WTC11 (cell line): Measurements from ENCODE around the gene PCDHB2. TPM values are rescaled to one million over a fixed set of nuclear protein-coding genes. Genes with fewer than 3 reads are reported as not detected.
A peak's percentile ranks its signal among the peaks of the same experiment; 100 is the strongest.

Source experiments
- ATAC-seq: fragments of 200-7000 bp; cut with Tn5 transposase; 2 replicates; pipeline ENCODE4 v1.10.0; 2021; ENCODE audit warnings: mild to moderate bottlenecking, moderate library complexity
- CTCF ChIA-PET: fragments of 300-600 bp; sonication (Branson Sonifier 250); formaldehyde crosslinking; loops from one replicate; lab custom pipeline; 2021; ENCODE audit warnings: antibody characterized with exemption; lab: Charles Lee
- POLR2A ChIA-PET: fragments of 350-600 bp; sonication (Branson Sonifier 250); formaldehyde crosslinking; loops from one replicate; lab custom pipeline; 2021; ENCODE audit warnings: antibody characterized with exemption; lab: Charles Lee
- DNase-seq: peaks from one replicate; pipeline ENCODE4 v3.0.0; 2021; ENCODE audit warnings: low spot score
- H3K27ac Mint-ChIP-seq: 2 replicates; pipeline ENCODE4 v1.8.0; 2021; ENCODE audit warnings: mixed read lengths
- H3K27me3 Mint-ChIP-seq: 2 replicates; pipeline ENCODE4 v1.8.0; 2021; ENCODE audit warnings: low read depth, mild to moderate bottlenecking, moderate library complexity, mixed read lengths
- H3K36me3 Mint-ChIP-seq: 2 replicates; pipeline ENCODE4 v1.8.0; 2021; ENCODE audit warnings: mixed read lengths
- H3K4me1 Mint-ChIP-seq: 2 replicates; pipeline ENCODE4 v1.8.0; 2022; ENCODE audit warnings: mixed read lengths
- H3K4me3 Mint-ChIP-seq: 2 replicates; pipeline ENCODE4 v1.8.0; 2021; ENCODE audit warnings: mild to moderate bottlenecking, moderate library complexity, mixed read lengths
- H3K9me3 Mint-ChIP-seq: 2 replicates; pipeline ENCODE4 v1.8.0; 2021; ENCODE audit warnings: mixed read lengths
- ESRRA ChIP-seq: sonication (generic); formaldehyde crosslinking; IDR thresholded peaks from 2 replicates; pipeline ENCODE4 v1.8.1; 2022; ENCODE audit warnings: mild to moderate bottlenecking, missing genetic modification reagents, borderline replicate concordance
- GRHL2 ChIP-seq: fragments of 250-450 bp; sonication (Bioruptor Pico); IDR thresholded peaks from 2 replicates; pipeline ENCODE4 v1.8.0; 2022; ENCODE audit warnings: mild to moderate bottlenecking, moderate library complexity; ENCODE audit not compliant: insufficient replicate concordance, severe bottlenecking
- GTF2I ChIP-seq: fragments of 250-450 bp; sonication (Bioruptor Pico); conservative IDR thresholded peaks from 2 replicates; pipeline ENCODE4 v1.4.0; 2021; ENCODE audit warnings: mild to moderate bottlenecking
- HMGA2 ChIP-seq: fragments of 250-450 bp; sonication (Bioruptor Pico); IDR thresholded peaks from 2 replicates; pipeline ENCODE4 v1.4.0; 2021; ENCODE audit warnings: mild to moderate bottlenecking, moderate library complexity
- JAZF1 ChIP-seq: fragments of 250-450 bp; sonication (Bioruptor Pico); IDR thresholded peaks from 2 replicates; pipeline ENCODE4 v1.9.0; 2021; ENCODE audit warnings: moderate library complexity, mild to moderate bottlenecking, inconsistent platforms
- NR3C1 ChIP-seq: sonication (generic); formaldehyde crosslinking; conservative IDR thresholded peaks from 2 replicates; pipeline ENCODE4 v1.8.1; 2023; ENCODE audit warnings: low read depth, mild to moderate bottlenecking, missing genetic modification reagents
- SOX15 ChIP-seq: fragments of 250-450 bp; sonication (Bioruptor Pico); IDR thresholded peaks from 2 replicates; pipeline ENCODE4 v1.9.0; 2021; ENCODE audit warnings: mild to moderate bottlenecking
- TEAD4 ChIP-seq: sonication (generic); formaldehyde crosslinking; IDR thresholded peaks from 2 replicates; pipeline ENCODE4 v1.8.0; 2022; ENCODE audit warnings: mild to moderate bottlenecking, missing genetic modification reagents
- ZNF121 ChIP-seq: sonication (generic); formaldehyde crosslinking; IDR thresholded peaks from 2 replicates; pipeline ENCODE4 v1.8.0; 2023; ENCODE audit warnings: missing genetic modification reagents
- ZNF317 ChIP-seq: sonication (generic); formaldehyde crosslinking; IDR thresholded peaks from 2 replicates; pipeline ENCODE4 v1.8.1; 2023; ENCODE audit warnings: low read depth, mild to moderate bottlenecking, moderate library complexity, missing genetic modification reagents, borderline replicate concordance
- ZNF532 ChIP-seq: fragments of 250-450 bp; sonication (Bioruptor Pico); IDR thresholded peaks from 2 replicates; pipeline ENCODE4 v1.9.0; 2021; ENCODE audit warnings: mild to moderate bottlenecking, borderline replicate concordance
- ZNF671 ChIP-seq: fragments of 250-450 bp; sonication (Bioruptor Pico); IDR thresholded peaks from 2 replicates; pipeline ENCODE4 v1.8.0; 2021; ENCODE audit warnings: mild to moderate bottlenecking
- total RNA-seq: library from RNA; stranded (reverse); gene quantifications from 3 replicates; pipeline ENCODE4 v1.2.3, GENCODE V29; 2021
- TF ChIP-seq, protein P1 (sequence below): sonication (generic); formaldehyde crosslinking; IDR thresholded peaks from 2 replicates; pipeline ENCODE4 v1.8.1; 2023; ENCODE audit warnings: mild to moderate bottlenecking, missing genetic modification reagents, borderline replicate concordance
- TF ChIP-seq, protein P2 (sequence below): fragments of 250-450 bp; sonication (Bioruptor Pico); IDR thresholded peaks from 2 replicates; pipeline ENCODE4 v1.8.0; 2021; ENCODE audit warnings: mild to moderate bottlenecking
- TF ChIP-seq, protein P3 (sequence below): fragments of 250-450 bp; sonication (Bioruptor Pico); conservative IDR thresholded peaks from 2 replicates; pipeline ENCODE4 v1.9.0; 2021; ENCODE audit warnings: mild to moderate bottlenecking
- TF ChIP-seq, protein P4 (sequence below): sonication (generic); formaldehyde crosslinking; IDR thresholded peaks from 2 replicates; pipeline ENCODE4 v1.8.0; 2023; ENCODE audit warnings: missing genetic modification reagents, mild to moderate bottlenecking, borderline replicate concordance
- TF ChIP-seq, protein P5 (sequence below): sonication (generic); formaldehyde crosslinking; IDR thresholded peaks from 2 replicates; pipeline ENCODE4 v1.8.1; 2023; ENCODE audit warnings: mild to moderate bottlenecking, moderate library complexity, missing genetic modification reagents

Gene PCDHB2
- total RNA-seq, 1 experiment from 2014 or later = 22.9 TPM

DNA sequence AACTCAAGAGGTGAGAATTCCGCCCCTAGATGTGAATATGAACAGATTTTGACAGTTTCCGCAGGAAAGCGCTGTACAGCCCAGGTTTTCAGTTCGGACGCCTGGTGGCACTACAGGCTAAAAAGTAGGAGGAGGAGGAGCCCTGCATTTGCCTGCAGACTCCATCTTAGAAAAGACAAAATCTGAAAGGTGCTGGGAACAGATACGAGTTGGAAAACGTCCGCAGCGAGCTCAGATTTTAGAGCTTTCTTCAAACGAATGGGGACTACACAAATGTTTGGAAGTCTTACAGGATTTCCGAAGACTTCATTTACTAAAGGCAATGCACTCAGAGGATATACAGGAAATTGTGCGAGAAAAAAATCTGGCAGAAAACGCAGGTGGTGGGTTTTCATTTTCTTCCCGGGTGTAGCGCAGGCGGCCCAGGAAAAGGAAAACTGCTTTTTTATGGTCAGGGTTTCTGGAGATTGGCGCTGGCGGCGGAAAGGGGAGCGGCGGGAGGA, 9.9 kb upstream of the PCDHB2 start (continued):
- no peak for TF ChIP-seq GRHL2 (CRISPR knock-in tag)

DNA sequence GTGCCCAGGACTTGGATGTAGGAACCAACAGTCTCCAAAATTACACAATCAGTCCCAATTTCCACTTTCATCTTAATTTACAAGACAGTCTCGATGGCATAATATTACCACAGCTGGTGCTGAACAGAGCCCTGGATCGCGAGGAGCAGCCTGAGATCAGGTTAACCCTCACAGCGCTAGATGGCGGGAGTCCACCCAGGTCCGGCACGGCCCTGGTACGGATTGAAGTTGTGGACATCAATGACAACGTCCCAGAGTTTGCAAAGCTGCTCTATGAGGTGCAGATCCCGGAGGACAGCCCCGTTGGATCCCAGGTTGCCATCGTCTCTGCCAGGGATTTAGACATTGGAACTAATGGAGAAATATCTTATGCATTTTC, 837 bp downstream of the PCDHB2 start:
- ChIA-PET POLR2A (interaction anchor here (1.0 to 1.1 kb wide), 2 partner anchors 225 to 466 kb away, joined by 3 read pairs; partner anchors contain the start of gene TAF7), CTCF (interaction anchor here (0.7 to 2.4 kb wide), 44 partner anchors 9 to 469 kb away, joined by 3 to 27 read pairs (median 6); partner anchors contain the start of genes PCDHA1, PCDHA10, PCDHA11 and PCDHA2)
- peaks cover 20% of the 10 kb centered on the region for H3K36me3 Mint-ChIP-seq
- DNase-seq = no peak
- peaks cover 12% of the 10 kb centered on the region for H3K4me1 Mint-ChIP-seq
- H3K4me3 Mint-ChIP-seq = peak overlapping the region; percentile 95
- peaks cover 14% of the 10 kb centered on the region for H3K9me3 Mint-ChIP-seq
- ATAC-seq = 0 out of 2 replicates have a peak, but pooled peaks have one; percentile 14
- peak overlapping the region; percentile 97; the same call in 1 of the 2 replicates for H3K27ac Mint-ChIP-seq
- no peaks in the 10 kb centered on the region for H3K27me3 Mint-ChIP-seq
- TF ChIP-seq, protein P1, sequence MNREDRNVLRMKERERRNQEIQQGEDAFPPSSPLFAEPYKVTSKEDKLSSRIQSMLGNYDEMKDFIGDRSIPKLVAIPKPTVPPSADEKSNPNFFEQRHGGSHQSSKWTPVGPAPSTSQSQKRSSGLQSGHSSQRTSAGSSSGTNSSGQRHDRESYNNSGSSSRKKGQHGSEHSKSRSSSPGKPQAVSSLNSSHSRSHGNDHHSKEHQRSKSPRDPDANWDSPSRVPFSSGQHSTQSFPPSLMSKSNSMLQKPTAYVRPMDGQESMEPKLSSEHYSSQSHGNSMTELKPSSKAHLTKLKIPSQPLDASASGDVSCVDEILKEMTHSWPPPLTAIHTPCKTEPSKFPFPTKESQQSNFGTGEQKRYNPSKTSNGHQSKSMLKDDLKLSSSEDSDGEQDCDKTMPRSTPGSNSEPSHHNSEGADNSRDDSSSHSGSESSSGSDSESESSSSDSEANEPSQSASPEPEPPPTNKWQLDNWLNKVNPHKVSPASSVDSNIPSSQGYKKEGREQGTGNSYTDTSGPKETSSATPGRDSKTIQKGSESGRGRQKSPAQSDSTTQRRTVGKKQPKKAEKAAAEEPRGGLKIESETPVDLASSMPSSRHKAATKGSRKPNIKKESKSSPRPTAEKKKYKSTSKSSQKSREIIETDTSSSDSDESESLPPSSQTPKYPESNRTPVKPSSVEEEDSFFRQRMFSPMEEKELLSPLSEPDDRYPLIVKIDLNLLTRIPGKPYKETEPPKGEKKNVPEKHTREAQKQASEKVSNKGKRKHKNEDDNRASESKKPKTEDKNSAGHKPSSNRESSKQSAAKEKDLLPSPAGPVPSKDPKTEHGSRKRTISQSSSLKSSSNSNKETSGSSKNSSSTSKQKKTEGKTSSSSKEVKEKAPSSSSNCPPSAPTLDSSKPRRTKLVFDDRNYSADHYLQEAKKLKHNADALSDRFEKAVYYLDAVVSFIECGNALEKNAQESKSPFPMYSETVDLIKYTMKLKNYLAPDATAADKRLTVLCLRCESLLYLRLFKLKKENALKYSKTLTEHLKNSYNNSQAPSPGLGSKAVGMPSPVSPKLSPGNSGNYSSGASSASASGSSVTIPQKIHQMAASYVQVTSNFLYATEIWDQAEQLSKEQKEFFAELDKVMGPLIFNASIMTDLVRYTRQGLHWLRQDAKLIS (CRISPR knock-in tag) = no peak
- TF ChIP-seq ESRRA (CRISPR knock-in tag) (no peak), TEAD4 (no peak), NR3C1 (CRISPR knock-in tag) (no peak), JAZF1 (CRISPR knock-in tag) (no peak), ZNF532 (CRISPR knock-in tag) (no peak), ZNF121 (CRISPR knock-in tag) (no peak), SOX15 (CRISPR knock-in tag) (no peak), HMGA2 (CRISPR knock-in tag) (no peak), GTF2I (CRISPR knock-in tag) (no peak), ZNF671 (CRISPR knock-in tag) (no peak), ZNF317 (no peak)
- TF ChIP-seq, protein P2, sequence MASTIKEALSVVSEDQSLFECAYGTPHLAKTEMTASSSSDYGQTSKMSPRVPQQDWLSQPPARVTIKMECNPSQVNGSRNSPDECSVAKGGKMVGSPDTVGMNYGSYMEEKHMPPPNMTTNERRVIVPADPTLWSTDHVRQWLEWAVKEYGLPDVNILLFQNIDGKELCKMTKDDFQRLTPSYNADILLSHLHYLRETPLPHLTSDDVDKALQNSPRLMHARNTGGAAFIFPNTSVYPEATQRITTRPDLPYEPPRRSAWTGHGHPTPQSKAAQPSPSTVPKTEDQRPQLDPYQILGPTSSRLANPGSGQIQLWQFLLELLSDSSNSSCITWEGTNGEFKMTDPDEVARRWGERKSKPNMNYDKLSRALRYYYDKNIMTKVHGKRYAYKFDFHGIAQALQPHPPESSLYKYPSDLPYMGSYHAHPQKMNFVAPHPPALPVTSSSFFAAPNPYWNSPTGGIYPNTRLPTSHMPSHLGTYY = no peak
- TF ChIP-seq, protein P3, sequence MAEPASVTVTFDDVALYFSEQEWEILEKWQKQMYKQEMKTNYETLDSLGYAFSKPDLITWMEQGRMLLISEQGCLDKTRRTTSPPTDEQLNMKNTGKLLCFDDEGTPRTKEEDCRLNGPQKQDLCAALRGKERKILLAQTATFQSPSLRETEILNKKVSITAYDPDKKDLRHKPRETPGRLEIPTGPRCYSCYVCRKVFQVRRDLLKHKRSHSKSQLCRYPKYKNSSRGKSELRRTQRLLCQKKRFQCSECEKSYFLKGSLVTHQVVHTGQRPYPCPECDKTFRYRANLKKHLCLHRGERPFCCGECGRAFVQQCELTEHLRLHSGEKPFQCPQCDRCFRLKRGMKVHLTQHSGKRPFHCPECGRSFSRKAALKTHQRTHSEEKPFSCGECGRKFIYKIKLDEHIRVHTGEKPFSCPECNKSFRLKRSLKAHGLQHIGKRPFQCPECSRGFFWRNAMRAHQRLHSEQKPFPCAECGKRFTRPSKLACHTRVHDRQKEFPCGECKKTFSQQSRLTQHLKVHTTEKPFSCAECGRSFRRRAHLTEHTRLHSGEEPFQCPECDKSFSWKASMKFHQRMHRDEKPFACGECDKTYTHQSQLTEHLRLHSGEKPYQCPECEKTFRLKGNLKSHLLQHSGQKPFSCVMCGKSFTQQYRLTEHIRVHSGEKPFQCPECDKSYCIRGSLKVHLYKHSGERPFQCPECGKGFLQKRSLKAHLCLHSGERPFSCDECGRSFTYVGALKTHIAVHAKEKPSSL = no peak
- TF ChIP-seq, protein P4, sequence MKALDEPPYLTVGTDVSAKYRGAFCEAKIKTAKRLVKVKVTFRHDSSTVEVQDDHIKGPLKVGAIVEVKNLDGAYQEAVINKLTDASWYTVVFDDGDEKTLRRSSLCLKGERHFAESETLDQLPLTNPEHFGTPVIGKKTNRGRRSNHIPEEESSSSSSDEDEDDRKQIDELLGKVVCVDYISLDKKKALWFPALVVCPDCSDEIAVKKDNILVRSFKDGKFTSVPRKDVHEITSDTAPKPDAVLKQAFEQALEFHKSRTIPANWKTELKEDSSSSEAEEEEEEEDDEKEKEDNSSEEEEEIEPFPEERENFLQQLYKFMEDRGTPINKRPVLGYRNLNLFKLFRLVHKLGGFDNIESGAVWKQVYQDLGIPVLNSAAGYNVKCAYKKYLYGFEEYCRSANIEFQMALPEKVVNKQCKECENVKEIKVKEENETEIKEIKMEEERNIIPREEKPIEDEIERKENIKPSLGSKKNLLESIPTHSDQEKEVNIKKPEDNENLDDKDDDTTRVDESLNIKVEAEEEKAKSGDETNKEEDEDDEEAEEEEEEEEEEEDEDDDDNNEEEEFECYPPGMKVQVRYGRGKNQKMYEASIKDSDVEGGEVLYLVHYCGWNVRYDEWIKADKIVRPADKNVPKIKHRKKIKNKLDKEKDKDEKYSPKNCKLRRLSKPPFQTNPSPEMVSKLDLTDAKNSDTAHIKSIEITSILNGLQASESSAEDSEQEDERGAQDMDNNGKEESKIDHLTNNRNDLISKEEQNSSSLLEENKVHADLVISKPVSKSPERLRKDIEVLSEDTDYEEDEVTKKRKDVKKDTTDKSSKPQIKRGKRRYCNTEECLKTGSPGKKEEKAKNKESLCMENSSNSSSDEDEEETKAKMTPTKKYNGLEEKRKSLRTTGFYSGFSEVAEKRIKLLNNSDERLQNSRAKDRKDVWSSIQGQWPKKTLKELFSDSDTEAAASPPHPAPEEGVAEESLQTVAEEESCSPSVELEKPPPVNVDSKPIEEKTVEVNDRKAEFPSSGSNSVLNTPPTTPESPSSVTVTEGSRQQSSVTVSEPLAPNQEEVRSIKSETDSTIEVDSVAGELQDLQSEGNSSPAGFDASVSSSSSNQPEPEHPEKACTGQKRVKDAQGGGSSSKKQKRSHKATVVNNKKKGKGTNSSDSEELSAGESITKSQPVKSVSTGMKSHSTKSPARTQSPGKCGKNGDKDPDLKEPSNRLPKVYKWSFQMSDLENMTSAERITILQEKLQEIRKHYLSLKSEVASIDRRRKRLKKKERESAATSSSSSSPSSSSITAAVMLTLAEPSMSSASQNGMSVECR = no peak
- TF ChIP-seq, protein P5, sequence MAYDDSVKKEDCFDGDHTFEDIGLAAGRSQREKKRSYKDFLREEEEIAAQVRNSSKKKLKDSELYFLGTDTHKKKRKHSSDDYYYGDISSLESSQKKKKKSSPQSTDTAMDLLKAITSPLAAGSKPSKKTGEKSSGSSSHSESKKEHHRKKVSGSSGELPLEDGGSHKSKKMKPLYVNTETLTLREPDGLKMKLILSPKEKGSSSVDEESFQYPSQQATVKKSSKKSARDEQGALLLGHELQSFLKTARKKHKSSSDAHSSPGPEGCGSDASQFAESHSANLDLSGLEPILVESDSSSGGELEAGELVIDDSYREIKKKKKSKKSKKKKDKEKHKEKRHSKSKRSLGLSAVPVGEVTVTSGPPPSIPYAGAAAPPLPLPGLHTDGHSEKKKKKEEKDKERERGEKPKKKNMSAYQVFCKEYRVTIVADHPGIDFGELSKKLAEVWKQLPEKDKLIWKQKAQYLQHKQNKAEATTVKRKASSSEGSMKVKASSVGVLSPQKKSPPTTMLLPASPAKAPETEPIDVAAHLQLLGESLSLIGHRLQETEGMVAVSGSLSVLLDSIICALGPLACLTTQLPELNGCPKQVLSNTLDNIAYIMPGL (CRISPR knock-in tag) = no peak
